Measurements from ENCODE around the gene CLSTN2. TPM values are rescaled to one million over a fixed set of nuclear protein-coding genes. Genes with fewer than 3 reads are reported as not detected.

CLSTN2 gene
- total RNA-seq, 1 donor from 2014 or later = 16.0 TPM

GRCh38 chr3:140599009-140599408 is 664.0 kb downstream of the CLSTN2 start:
- Histone ChIP-seq H3K4me3 (no peak overlapping the region), H3K36me3 (no peaks in the 10 kb centered on the region), H3K4me1 (no peaks in the 10 kb centered on the region), H3K27ac (no peak overlapping the region), H3K27me3 (no peaks in the 10 kb centered on the region), H3K9me3 (no peaks in the 10 kb centered on the region)
- TF ChIP-seq POLR2AphosphoS5 (IDR thresholded peaks at IDR 0.05; ENCODE audit: insufficient read depth in 1 of 2, low read depth in 1 of 2) (no peak), CTCF (IDR thresholded peaks at IDR 0.05) (no peak), POLR2A (IDR thresholded peaks at IDR 0.05) (no peak)
- DNase-seq (ENCODE audit: extremely low spot score in 2 of 2) = no peak
- intact Hi-C loops (cut with DNase I) = loop anchor here (10.0 kb wide), 1 partner anchor 126 kb away; no protein-coding TSS in a partner anchor

- Histone ChIP-seq H3K4me3 (no peak overlapping the region), H3K27ac (no peak overlapping the region), H3K9me3 (no peaks in the 10 kb centered on the region), H3K4me1 (no peaks in the 10 kb centered on the region), H3K27me3 (no peaks in the 10 kb centered on the region), H3K36me3 (no peaks in the 10 kb centered on the region)
- intact Hi-C loops (cut with DNase I) = loop anchor here (10.0 kb wide), 1 partner anchor 125 kb away; no protein-coding TSS in a partner anchor
- no peak for DNase-seq (ENCODE audit: extremely low spot score in 2 of 2)
- TF ChIP-seq POLR2A (IDR thresholded peaks at IDR 0.05) = no peak
- no peak for TF ChIP-seq CTCF (IDR thresholded peaks at IDR 0.05)
- TF ChIP-seq POLR2AphosphoS5 (IDR thresholded peaks at IDR 0.05; ENCODE audit: insufficient read depth in 1 of 2, low read depth in 1 of 2) = no peak
Observed at GRCh38 chr3:140599496-140599895, 664.5 kb downstream of the CLSTN2 start.

- no peak for DNase-seq (ENCODE audit: extremely low spot score in 2 of 2)
- intact Hi-C loops (cut with DNase I) = no loop called here
- no peaks in the 10 kb centered on the region for H3K4me1 ChIP-seq
- H3K4me3 ChIP-seq = no peak overlapping the region
- no peaks in the 10 kb centered on the region for H3K27me3 ChIP-seq
- no peak overlapping the region for H3K27ac ChIP-seq
- H3K9me3 ChIP-seq = no peaks in the 10 kb centered on the region
- TF ChIP-seq POLR2A (IDR thresholded peaks at IDR 0.05) (no peak), POLR2AphosphoS5 (IDR thresholded peaks at IDR 0.05; ENCODE audit: insufficient read depth in 1 of 2, low read depth in 1 of 2) (no peak), CTCF (IDR thresholded peaks at IDR 0.05) (no peak)
- H3K36me3 ChIP-seq = no peaks in the 10 kb centered on the region
Observed at GRCh38 chr3:140601881-140602280, 666.9 kb downstream of the CLSTN2 start.

- intact Hi-C loops (cut with DNase I) = no loop called here
- H3K9me3 ChIP-seq = no peaks in the 10 kb centered on the region
- no peak for DNase-seq (ENCODE audit: extremely low spot score in 2 of 2)
- H3K36me3 ChIP-seq = no peaks in the 10 kb centered on the region
- H3K27me3 ChIP-seq = no peaks in the 10 kb centered on the region
- H3K4me1 ChIP-seq = no peaks in the 10 kb centered on the region
- TF ChIP-seq POLR2AphosphoS5 (IDR thresholded peaks at IDR 0.05; ENCODE audit: insufficient read depth in 1 of 2, low read depth in 1 of 2) (no peak), CTCF (IDR thresholded peaks at IDR 0.05) (no peak), POLR2A (IDR thresholded peaks at IDR 0.05) (no peak)
- H3K27ac ChIP-seq = no peak overlapping the region
- no peak overlapping the region for H3K4me3 ChIP-seq
Observed at GRCh38 chr3:140602781-140603180, 667.8 kb downstream of the CLSTN2 start.

GRCh38 chr3:140603766-140604165 is 668.8 kb downstream of the CLSTN2 start:
- no peaks in the 10 kb centered on the region for H3K4me1 ChIP-seq
- H3K36me3 ChIP-seq = no peaks in the 10 kb centered on the region
- H3K27ac ChIP-seq = no peak overlapping the region
- DNase-seq (ENCODE audit: extremely low spot score in 2 of 2) = no peak
- no peaks in the 10 kb centered on the region for H3K27me3 ChIP-seq
- TF ChIP-seq POLR2AphosphoS5 (IDR thresholded peaks at IDR 0.05; ENCODE audit: insufficient read depth in 1 of 2, low read depth in 1 of 2) (no peak), CTCF (IDR thresholded peaks at IDR 0.05) (no peak)
- H3K4me3 ChIP-seq = no peak overlapping the region
- no peaks in the 10 kb centered on the region for H3K9me3 ChIP-seq
- intact Hi-C loops (cut with DNase I) = no loop called here

All from vagina (tissue), 2 donors.